Endothelial cell of umbilical vein (primary cell): ENCODE measurements around the gene CCDC177. TPM values are rescaled to one million over a fixed set of nuclear protein-coding genes. Genes with fewer than 3 reads are reported as not detected.

Source experiments
- BruUV-seq: library from RNA; stranded (reverse); fragments of 400-500 nt; replicated peaks from 2 replicates; lab custom pipeline; 2021; lab: Mats Ljungman, UMichigan
- CTCF ChIA-PET: fragments of 300-600, 350-600 bp; sonication (Branson Sonifier 250); formaldehyde crosslinking; loops from one replicate; lab custom pipeline; 2021; ENCODE audit warnings: antibody characterized with exemption, inconsistent platforms; lab: Charles Lee
- POLR2A ChIA-PET: fragments of 300-600, 350-600 bp; sonication (Branson Sonifier 250); formaldehyde crosslinking; loops from one replicate; lab custom pipeline; 2021; ENCODE audit warnings: antibody characterized with exemption, inconsistent platforms; lab: Charles Lee
- DNase-seq: peaks from one replicate; pipeline ENCODE4 v3.0.0-alpha.2; 2011; ENCODE audit warnings: low read depth, low spot score
- FAIRE-seq: peaks from 2 replicates; lab custom pipeline; 2011; peaks lifted over from hg19 to GRCh38; lab: Jason Lieb, UNC
- H2AFZ ChIP-seq: 2 replicates; pipeline ENCODE4 v1.6.0; 2012; ENCODE audit warnings: low read depth, low read length, control low read depth, inconsistent platforms
- H3K27ac ChIP-seq: 2 replicates; pipeline ENCODE4 v1.5.1; 2011; ENCODE audit warnings: low read depth, mild to moderate bottlenecking, control low read depth, low read length, moderate library complexity; ENCODE audit not compliant: insufficient read depth
- H3K27me3 ChIP-seq, 2 experiments: 2 replicates each; pipeline versions ENCODE4 v1.6.0 to v1.6.1; 2011; ENCODE audit warnings: low read length in 2 of 2, mixed read lengths in 1 of 2; ENCODE audit not compliant: control insufficient read depth in 2 of 2, insufficient read depth in 2 of 2
- H3K36me3 ChIP-seq, 2 experiments: 2 replicates in 1 of 2; 3 replicates in 1 of 2; pipeline ENCODE4 v1.5.1; 2011; ENCODE audit warnings: low read length in 2 of 2, mild to moderate bottlenecking in 1 of 2, moderate library complexity in 1 of 2; ENCODE audit not compliant: control insufficient read depth in 2 of 2, insufficient read depth in 2 of 2; ENCODE audit errors: extremely low read depth in 1 of 2
- H3K4me1 ChIP-seq: 3 replicates; pipeline ENCODE4 v1.5.1; 2011; ENCODE audit warnings: mild to moderate bottlenecking, low read length; ENCODE audit not compliant: control insufficient read depth, insufficient read depth; ENCODE audit errors: extremely low read depth
- H3K4me2 ChIP-seq: 2 replicates; pipeline ENCODE4 v1.6.1; 2011; ENCODE audit warnings: low read length, control low read depth, mixed read lengths; ENCODE audit not compliant: insufficient read depth
- H3K4me3 ChIP-seq, 3 experiments: fragments of 200-600 bp in 1 of 3; sonication (generic), shearing (Covaris generic) in 1 of 3; replicated peaks in 1 of 3; 2 replicates each; pipeline ENCODE4 v1.5.1; 2011 to 2016; ENCODE audit warnings: control low read depth in 3 of 3, low read length in 3 of 3, mild to moderate bottlenecking in 2 of 3, inconsistent platforms in 1 of 3, low read depth in 1 of 3, moderate library complexity in 1 of 3; ENCODE audit not compliant: insufficient read depth in 1 of 3
- H3K79me2 ChIP-seq: 2 replicates; pipeline ENCODE4 v1.6.0; 2012; ENCODE audit warnings: low read length, inconsistent platforms; ENCODE audit not compliant: control insufficient read depth, insufficient read depth
- H3K9ac ChIP-seq: replicated peaks from 2 replicates; pipeline ENCODE3; 2011; ENCODE audit warnings: low read length, control low read depth; ENCODE audit not compliant: insufficient read depth; ENCODE audit errors: extremely low read depth
- H3K9me1 ChIP-seq: replicated peaks from 3 replicates; pipeline ENCODE4 v1.6.0; 2011; ENCODE audit warnings: mild to moderate bottlenecking, low read length; ENCODE audit not compliant: control insufficient read depth, insufficient read depth; ENCODE audit errors: extremely low read depth
- H3K9me3 ChIP-seq: replicated peaks from 2 replicates; pipeline ENCODE4 v1.5.1; 2012; ENCODE audit warnings: low read length, inconsistent platforms; ENCODE audit not compliant: control insufficient read depth, insufficient read depth
- H4K20me1 ChIP-seq: replicated peaks from 2 replicates; pipeline ENCODE3; 2011; ENCODE audit warnings: mild to moderate bottlenecking, low read length; ENCODE audit not compliant: control insufficient read depth, insufficient read depth; ENCODE audit errors: extremely low read depth
- EZH2 ChIP-seq: IDR thresholded peaks from 2 replicates; pipeline ENCODE4 v1.6.1; 2012; ENCODE audit warnings: borderline replicate concordance, low read depth, mild to moderate bottlenecking, moderate library complexity, low read length, inconsistent platforms; ENCODE audit not compliant: severe bottlenecking
- FOS ChIP-seq: IDR thresholded peaks from 2 replicates; pipeline ENCODE4 v1.6.1; 2011; ENCODE audit warnings: mild to moderate bottlenecking, low read length, moderate library complexity, borderline replicate concordance; ENCODE audit not compliant: insufficient read depth
- GATA2 ChIP-seq: IDR thresholded peaks from 2 replicates; pipeline ENCODE4 v1.7.0; 2011; ENCODE audit warnings: low read depth, mild to moderate bottlenecking, moderate library complexity, mixed read lengths, low read length; ENCODE audit not compliant: insufficient read length, insufficient read depth
- JUN ChIP-seq: IDR thresholded peaks from 2 replicates; pipeline ENCODE4 v1.6.1; 2011; ENCODE audit warnings: borderline replicate concordance, low read depth; ENCODE audit not compliant: insufficient read length, insufficient read depth
- MYC ChIP-seq: IDR thresholded peaks from one replicate; pipeline ENCODE4 v1.6.1; 2011; ENCODE audit warnings: mild to moderate bottlenecking, low read depth, low read length
- POLR2A ChIP-seq: IDR thresholded peaks from 2 replicates; pipeline ENCODE4 v1.6.1; 2012; ENCODE audit warnings: low read depth, mild to moderate bottlenecking, control low read depth, low read length
- POLR2AphosphoS5 ChIP-seq: IDR thresholded peaks from 2 replicates; pipeline ENCODE4 v1.6.1; 2012; ENCODE audit warnings: low read depth, mild to moderate bottlenecking, control low read depth, low read length, moderate library complexity; ENCODE audit not compliant: insufficient read depth
- dilution Hi-C: fragments of 300-500 bp; cut with MboI; formaldehyde crosslinking; loops from one replicate; pipeline ENCODE4 v1.15.0; 2019; ENCODE audit warnings: low sequenced_read_pairs; ENCODE audit not compliant: extremely low pct_ligation_motif_present
- intact Hi-C: fragments of 100-400 bp; cut with micrococcal nuclease; formaldehyde crosslinking; loops from one replicate; pipeline ENCODE4 v1.10.0; 2022
- polyA plus RNA-seq, 4 experiments: library from polyadenylated mRNA; depleted of rRNA in 3 of 4; stranded (reverse) in 3 of 4; unstranded in 1 of 4; fragments of >200 nt; gene quantifications; 2 replicates each; pipeline versions ENCODE4 v1.2.1 to v1.2.3, GENCODE V29; 2011 to 2012; ENCODE audit warnings: missing spikeins in 1 of 4
- total RNA-seq: library from RNA; stranded (reverse); gene quantifications from 2 replicates; pipeline ENCODE4 v1.2.3, GENCODE V29; 2021
- TF ChIP-seq, protein P1 (sequence below), 2 donors: IDR thresholded peaks; 1 replicate in 1 of 2; 2 replicates in 1 of 2; pipeline ENCODE4 v1.5.1; 2011; ENCODE audit warnings: low read length in 2 of 2, mild to moderate bottlenecking in 2 of 2, moderate library complexity in 2 of 2, control low read depth in 1 of 2, inconsistent platforms in 1 of 2, low read depth in 1 of 2; ENCODE audit not compliant: insufficient read depth in 1 of 2; ENCODE audit errors: extremely low read depth in 1 of 2
- TF ChIP-seq, protein P2 (sequence below): IDR thresholded peaks from 2 replicates; pipeline ENCODE4 v1.6.1; 2011; ENCODE audit not compliant: insufficient read depth, insufficient read length

The CCDC177 gene
- total and polyA plus RNA-seq, 2 donors (not counting 3 experiments of a cell fraction or from before 2014, with no cell fraction given) = not detected

DNA sequence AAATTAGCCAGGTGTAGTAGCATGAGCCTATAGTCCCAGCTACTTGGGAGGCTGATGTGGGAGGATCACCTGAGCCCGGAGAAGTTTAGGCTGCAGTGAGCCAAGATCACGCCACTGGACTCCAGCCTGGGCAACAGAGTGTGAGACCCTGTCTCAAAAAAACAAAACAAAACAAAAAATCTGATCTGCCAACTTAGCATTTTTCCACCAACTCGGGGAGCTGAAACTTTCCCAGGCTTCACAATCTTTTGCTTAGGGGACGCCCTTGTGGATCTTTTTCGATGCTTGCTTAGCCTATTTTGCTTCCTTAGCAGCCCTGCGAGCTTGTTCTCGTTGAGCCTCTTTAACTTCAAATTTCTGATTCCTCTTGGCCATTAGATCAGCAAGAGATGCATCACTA is 13.8 kb downstream of the CCDC177 start:
- Histone ChIP-seq H3K27me3 (peaks cover 21 to 27% of the 10 kb centered on the region in 2 experiments), H2AFZ (no peak overlapping the region), H4K20me1 (no peaks in the 10 kb centered on the region), H3K27ac (no peak overlapping the region), H3K4me2 (no peak overlapping the region), H3K79me2 (no peaks in the 10 kb centered on the region), H3K9me3 (no peaks in the 10 kb centered on the region), H3K9me1 (no peaks in the 10 kb centered on the region), H3K4me3 (no peak overlapping the region), H3K9ac (no peak overlapping the region), H3K4me1 (no peaks in the 10 kb centered on the region), H3K36me3 (no peaks in the 10 kb centered on the region)
- ChIA-PET POLR2A (no interaction called here), CTCF (interaction anchor here (1.3 to 3.5 kb wide), 4 partner anchors 8 to 58 kb away, joined by 3 to 12 read pairs (median 7); partner anchors contain the start of gene CCDC177)
- TF ChIP-seq, protein P1, sequence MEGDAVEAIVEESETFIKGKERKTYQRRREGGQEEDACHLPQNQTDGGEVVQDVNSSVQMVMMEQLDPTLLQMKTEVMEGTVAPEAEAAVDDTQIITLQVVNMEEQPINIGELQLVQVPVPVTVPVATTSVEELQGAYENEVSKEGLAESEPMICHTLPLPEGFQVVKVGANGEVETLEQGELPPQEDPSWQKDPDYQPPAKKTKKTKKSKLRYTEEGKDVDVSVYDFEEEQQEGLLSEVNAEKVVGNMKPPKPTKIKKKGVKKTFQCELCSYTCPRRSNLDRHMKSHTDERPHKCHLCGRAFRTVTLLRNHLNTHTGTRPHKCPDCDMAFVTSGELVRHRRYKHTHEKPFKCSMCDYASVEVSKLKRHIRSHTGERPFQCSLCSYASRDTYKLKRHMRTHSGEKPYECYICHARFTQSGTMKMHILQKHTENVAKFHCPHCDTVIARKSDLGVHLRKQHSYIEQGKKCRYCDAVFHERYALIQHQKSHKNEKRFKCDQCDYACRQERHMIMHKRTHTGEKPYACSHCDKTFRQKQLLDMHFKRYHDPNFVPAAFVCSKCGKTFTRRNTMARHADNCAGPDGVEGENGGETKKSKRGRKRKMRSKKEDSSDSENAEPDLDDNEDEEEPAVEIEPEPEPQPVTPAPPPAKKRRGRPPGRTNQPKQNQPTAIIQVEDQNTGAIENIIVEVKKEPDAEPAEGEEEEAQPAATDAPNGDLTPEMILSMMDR (IDR thresholded peaks at IDR 0.05; ENCODE audit: extremely low read depth in 1 of 2, insufficient read depth in 1 of 2, low read depth in 1 of 2, low read length in 2 of 2) = no peak
- no peak for TF ChIP-seq FOS
- TF ChIP-seq POLR2A = no peak
- TF ChIP-seq, protein P2, sequence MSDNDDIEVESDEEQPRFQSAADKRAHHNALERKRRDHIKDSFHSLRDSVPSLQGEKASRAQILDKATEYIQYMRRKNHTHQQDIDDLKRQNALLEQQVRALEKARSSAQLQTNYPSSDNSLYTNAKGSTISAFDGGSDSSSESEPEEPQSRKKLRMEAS = no peak
- TF ChIP-seq POLR2AphosphoS5 = no peak
- no peak for TF ChIP-seq JUN
- no peak for TF ChIP-seq MYC
- TF ChIP-seq GATA2 = no peak
- no peak for TF ChIP-seq EZH2
- dilution Hi-C loops (no loop called here), intact Hi-C loops (no loop called here)
- DNase-seq = no peak
- BruUV-seq = no TSS peak
- FAIRE-seq = no peak
